Activated naive CD4-positive, alpha-beta T cell treated with anti-CD3 and anti-CD28 coated beads, Interleukin-2, amount 10 ng/mL, durations not matched to agents 7 days and 5 days (primary cell): Measurements from ENCODE around the gene TRIM13.
A peak's percentile ranks its signal among the peaks of the same experiment; 100 is the strongest.
"Not testable (repeated sequence)": the region's sequence is repeated elsewhere in the genome, so short reads cannot be mapped to it uniquely, and the experiment has no call there.

ENCODE experiments used
- CTCF ChIA-PET: fragments of 350-600 bp; sonication (Branson Sonifier 250); formaldehyde crosslinking; loops from one replicate; lab custom pipeline; 2021; ENCODE audit warnings: antibody characterized with exemption; lab: Charles Lee
- DNase-seq: peaks from one replicate; pipeline ENCODE4 v3.0.0-alpha.2; 2020
- H3K27ac Mint-ChIP-seq: one replicate; pipeline ENCODE4 v1.8.0; 2021; ENCODE audit warnings: mild to moderate bottlenecking, moderate library complexity, mixed read lengths
- H3K27me3 Mint-ChIP-seq: one replicate; pipeline ENCODE4 v1.8.0; 2021; ENCODE audit warnings: mild to moderate bottlenecking, mixed read lengths
- H3K36me3 Mint-ChIP-seq: one replicate; pipeline ENCODE4 v1.8.0; 2021; ENCODE audit warnings: mixed read lengths
- H3K4me1 Mint-ChIP-seq: one replicate; pipeline ENCODE4 v1.8.0; 2021; ENCODE audit warnings: mixed read lengths
- H3K4me3 Mint-ChIP-seq: one replicate; pipeline ENCODE4 v1.8.0; 2021; ENCODE audit warnings: mild to moderate bottlenecking, moderate library complexity, mixed read lengths
- H3K9me3 Mint-ChIP-seq: one replicate; pipeline ENCODE4 v1.8.0; 2021; ENCODE audit warnings: mixed read lengths

The TRIM13 gene

DNA sequence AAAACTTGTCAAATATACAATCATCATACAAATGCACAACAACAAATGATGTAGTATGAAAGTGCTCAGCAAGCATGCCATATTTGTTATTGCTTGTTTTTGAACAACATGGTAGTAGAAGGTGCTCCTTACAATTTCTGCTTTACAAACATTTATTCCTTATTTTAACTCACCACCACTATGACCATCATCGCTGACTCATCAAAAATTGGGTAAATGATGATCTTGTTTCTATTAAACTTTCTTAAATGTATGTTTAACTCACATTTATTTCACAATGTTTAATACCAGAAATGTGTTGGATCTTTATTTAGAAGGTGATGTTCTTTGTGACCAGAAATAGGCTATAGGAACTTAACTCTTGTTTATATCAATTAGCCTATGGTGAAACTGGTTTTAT is 63.9 kb downstream of the TRIM13 start:
- H3K27ac Mint-ChIP-seq, result peak overlapping the region; percentile 1
- H3K9me3 Mint-ChIP-seq, result no peaks in the 10 kb centered on the region
- no peak overlapping the region for H3K4me3 Mint-ChIP-seq
- peaks cover 35% of the 10 kb centered on the region for H3K36me3 Mint-ChIP-seq
- no peak for DNase-seq
- CTCF ChIA-PET, result no interaction called here
- no peaks in the 10 kb centered on the region for H3K27me3 Mint-ChIP-seq
- peaks cover 16% of the 10 kb centered on the region for H3K4me1 Mint-ChIP-seq

DNA sequence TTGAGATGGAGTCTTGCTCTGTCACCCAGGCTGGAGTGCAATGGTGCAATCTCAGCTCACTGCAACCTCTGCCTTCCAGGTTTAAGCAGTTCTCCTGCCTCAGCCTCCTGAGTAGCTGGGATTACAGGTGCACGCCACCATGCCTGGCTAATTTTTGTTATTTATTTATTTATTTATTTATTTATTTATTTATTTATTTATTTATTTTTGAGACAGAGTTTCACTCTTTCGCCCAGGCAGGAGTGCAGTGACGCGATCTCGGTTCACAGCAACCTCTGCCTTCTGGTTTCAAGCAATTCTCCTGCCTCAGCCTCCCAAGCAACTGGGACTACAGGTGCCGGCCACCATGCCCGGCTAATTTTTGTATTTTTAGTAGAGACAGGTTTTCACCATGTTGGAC is 65.5 kb downstream of the TRIM13 start:
- CTCF ChIA-PET, H3K4me1 Mint-ChIP-seq, DNase-seq, H3K27ac Mint-ChIP-seq, H3K9me3 Mint-ChIP-seq, H3K4me3 Mint-ChIP-seq, H3K27me3 Mint-ChIP-seq: not testable (repeated sequence)
- peaks cover 38% of the 10 kb centered on the region for H3K36me3 Mint-ChIP-seq

DNA sequence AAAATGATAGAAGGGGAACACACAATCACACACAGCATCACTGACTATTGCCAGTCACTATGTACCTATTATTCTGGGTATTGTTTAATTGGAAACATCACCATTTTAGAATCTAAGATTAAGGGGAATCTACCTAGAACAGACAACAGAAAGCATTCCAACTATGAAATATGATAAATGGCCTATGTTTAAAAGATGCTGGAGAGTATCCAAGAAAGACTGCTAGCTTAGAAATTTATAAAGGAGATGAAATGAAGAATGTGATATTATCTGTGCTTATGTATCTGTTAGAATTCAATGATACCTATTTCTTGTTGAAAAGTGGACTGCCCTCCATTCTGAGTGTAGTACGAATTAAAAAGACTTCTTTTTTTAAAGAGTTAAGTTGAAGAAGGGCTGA is 68.9 kb downstream of the TRIM13 start:
- no peak overlapping the region for H3K27ac Mint-ChIP-seq

More for the DNA sequence above, 68.9 kb downstream of the TRIM13 start:
- Mint-ChIP-seq H3K4me1 (peaks cover 23% of the 10 kb centered on the region), H3K9me3 (no peaks in the 10 kb centered on the region), H3K4me3 (no peak overlapping the region), H3K36me3 (peaks cover 36% of the 10 kb centered on the region), H3K27me3 (no peaks in the 10 kb centered on the region)
- CTCF ChIA-PET, result interaction anchor here (0.8 kb wide), 1 partner anchor 13 kb away, joined by 3 read pairs; no protein-coding TSS in a partner anchor
- DNase-seq, result no peak
